Amygdala (tissue), 56 donors: ENCODE results near the gene CHURC1.
A peak's percentile ranks its signal among the peaks of the same experiment; 100 is the strongest.

Experiments
- DNase-seq, 56 donors: peaks; one replicate each; lab custom pipeline; 2025; lab: John Stamatoyannopoulos, UW

CHURC1 gene

GRCh38 chr14:64954491-64955240 is 40.4 kb downstream of the CHURC1 start:
- no peak for DNase-seq

GRCh38 chr14:64955297-64955696 is 41.0 kb downstream of the CHURC1 start:
- DNase-seq, result no peak

- DNase-seq, result no peak
Measured at GRCh38 chr14:64956697-64957406, 42.6 kb downstream of the CHURC1 start.

DNA sequence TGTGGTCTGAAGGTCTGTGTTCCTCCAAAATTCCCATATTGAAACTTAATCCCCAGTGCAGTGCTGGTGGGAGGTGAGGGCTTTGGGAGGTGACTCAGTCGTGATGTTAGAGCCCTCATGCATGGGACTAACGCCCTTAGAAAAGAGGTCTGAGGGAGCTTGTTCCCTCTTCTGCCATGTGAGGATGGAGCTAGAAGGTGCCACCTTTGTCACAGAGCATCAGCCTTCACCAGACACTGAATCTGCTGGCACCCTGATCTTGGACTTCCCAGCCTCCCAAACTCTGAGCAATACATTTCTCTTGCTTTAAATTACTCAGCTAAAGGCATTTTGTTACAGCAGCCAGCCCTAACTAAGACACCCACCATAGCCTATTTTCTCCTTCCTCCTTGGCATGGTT is 43.9 kb downstream of the CHURC1 start:
- no peak for DNase-seq

DNA sequence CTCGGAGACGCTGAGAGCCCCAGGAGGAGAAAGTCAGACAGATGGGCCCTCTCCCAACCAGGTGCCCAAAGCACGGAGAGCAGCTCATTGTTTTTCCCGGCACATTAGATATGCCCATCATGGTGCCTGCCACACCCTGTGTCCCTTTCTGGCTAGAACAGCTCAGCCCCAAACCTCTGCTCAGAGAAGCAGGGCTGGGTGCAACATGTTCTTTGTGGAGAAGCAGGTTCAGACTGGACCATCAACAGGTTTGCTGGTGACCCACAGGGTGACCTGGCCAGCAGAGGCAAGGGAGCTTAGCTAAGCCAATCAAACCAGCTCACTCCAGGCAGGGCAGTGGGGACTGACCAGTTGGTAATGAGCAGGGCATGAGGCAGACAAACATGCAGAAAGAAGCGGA is 44.5 kb downstream of the CHURC1 start:
- DNase-seq, result no peak

- DNase-seq, result peak in 1 of 56 donors; percentile 18
Measured at GRCh38 chr14:64960762-64961276, 46.6 kb downstream of the CHURC1 start.

DNA sequence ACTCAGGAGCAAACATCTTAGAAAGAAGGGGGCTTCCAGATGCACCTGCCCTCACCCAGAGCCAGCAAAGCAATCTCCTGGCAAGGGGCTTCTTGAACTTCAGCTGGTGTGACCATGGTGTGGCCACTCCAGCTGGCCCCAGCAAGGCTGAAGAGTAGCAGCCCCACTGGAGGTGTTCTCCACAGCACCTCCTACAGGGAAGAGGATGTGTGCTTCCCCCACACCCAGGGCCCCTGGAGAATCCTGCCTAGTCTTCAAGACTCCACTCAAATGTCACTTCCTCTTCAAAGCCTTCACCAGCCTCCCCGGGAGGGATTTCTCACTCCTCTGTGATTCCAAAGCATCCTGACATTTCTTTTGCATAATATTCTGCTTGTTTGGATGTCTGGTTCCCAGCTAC is 49.4 kb downstream of the CHURC1 start:
- DNase-seq, result no peak

DNA sequence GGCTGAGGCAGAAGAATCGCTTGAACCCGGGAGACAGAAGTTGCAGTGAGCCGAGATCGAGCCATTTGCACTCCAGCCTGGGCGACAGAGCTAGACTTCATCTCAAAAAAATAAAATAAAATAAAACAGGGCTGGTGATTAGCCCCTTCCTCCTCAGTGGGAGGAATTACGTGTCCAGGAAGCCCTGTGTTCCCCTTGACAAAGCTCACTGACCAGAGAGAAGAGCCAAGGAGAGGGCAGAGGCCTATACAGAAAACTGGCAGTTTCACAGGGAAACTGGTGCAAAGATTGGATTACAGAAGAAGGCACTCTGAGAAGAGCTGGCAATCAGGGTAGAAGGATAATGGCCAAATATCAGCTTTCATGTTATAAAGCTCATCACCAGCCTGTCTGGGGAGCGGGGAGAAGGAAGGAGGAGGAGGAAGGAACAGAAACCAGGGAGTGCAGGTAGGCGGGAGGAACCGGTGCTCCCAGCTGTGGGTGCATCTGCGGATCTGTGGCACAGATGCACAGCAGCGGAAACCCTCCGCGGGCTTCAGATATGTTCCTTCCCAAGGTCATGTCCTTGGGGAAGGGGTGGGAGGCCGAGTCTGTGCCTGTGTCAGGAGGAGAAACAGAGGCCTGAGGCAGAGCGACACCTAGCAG is 51.2 kb downstream of the CHURC1 start:
- peak in 1 of 56 donors; percentile 9 for DNase-seq

- DNase-seq, result no peak
Measured at GRCh38 chr14:64966976-64967375, 52.7 kb downstream of the CHURC1 start.

DNA sequence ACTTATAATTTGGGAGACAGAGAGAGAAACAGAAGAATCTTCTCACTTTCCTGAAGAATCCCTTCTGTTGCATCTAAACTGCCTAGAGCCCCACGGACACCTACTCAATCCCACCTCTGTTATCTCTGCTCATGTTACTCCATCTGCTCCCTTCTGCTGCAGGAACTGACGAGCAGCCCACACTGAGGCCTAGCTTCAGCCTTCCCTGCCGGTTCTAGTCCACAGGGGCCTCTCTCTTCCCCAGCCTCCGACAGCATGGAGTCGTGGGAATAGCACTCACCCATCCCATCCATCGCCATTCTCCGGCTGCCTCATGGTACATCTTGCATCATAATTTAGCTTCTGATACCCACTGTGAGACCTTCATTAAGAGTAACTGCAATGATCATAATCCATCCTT is 53.9 kb downstream of the CHURC1 start:
- DNase-seq, result peak in 20 of 56 donors; percentile 13 to 54 (median 28)

DNA sequence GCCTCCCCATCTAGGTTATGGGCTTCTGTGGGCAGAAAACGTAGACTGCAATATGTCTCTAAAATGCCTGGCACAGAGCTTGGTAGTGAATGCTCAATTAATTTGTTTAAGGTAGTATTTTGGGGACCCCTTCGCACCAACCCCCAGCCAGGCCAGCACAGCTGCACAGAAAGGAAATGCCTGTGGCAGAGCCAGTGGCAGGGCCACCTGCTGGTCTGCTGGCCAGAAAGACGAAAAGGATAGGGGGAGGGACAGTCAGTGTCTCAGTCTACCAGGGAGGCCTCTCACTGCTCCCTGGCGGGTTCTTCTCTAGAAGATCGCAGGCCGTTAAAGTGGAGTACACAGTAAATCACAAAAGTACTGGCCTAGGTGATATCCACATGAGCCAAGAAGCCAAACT is 54.4 kb downstream of the CHURC1 start:
- DNase-seq, result no peak

- DNase-seq, result no peak
Measured at GRCh38 chr14:64970041-64970440, 55.8 kb downstream of the CHURC1 start.

GRCh38 chr14:64970776-64971477 is 56.7 kb downstream of the CHURC1 start:
- peak in 1 of 56 donors; percentile 14 for DNase-seq

- DNase-seq, result no peak
Measured at GRCh38 chr14:64971491-64971942, 57.3 kb downstream of the CHURC1 start.

DNA sequence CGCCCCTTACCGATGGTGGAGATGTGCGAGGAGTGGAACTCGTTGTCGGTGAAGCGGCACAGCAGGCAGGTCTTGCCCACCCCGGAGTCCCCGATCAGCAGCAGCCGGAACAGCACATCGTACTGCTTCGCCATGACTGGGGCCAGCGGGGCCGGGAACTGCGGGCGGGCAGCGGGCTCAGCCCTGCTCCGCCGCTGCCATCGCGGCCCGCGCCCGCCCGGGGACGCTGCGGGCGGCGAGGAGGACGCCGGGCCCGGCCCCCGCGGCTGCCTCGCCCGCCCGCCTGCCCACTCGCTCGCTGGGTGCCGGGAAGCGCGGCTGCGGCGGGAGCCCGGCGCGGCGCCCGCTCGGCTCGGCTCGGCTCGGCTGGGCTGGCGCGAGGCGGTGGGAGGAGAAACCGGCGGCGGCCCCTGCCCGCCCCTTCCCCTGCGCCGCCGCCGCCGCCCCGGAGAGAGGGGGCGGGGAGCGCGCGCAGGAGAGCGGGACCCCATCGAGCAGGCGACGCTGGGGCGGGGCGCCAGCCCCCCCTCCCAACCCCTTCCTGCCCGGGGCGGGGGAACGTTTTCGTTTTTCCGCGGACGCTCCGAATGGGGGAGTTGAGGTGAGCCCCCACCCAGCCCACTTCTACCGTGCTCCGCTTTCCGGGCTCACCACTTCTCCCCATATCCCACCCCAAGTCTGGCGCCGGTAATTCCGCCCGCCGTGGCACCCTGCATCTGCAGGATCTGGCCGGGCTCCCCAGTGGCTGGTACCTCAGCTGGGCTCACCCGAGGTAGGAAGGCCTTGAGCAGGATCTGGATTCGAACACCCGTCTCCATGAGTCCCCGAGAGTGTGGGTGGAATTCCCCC is 57.9 kb downstream of the CHURC1 start, which contains the start of gene RAB15:
Gene RAB15, minus strand, starts transcription at position 394 of the 849 bp plus-strand sequence. Its CDS starts 260 bp downstream, at position 134.
- peak in 3 of 56 donors; percentile 34 to 50 (median 36) for DNase-seq

- DNase-seq, result no peak
Measured at GRCh38 chr14:64973026-64973442, 58.8 kb downstream of the CHURC1 start.

GRCh38 chr14:64973826-64974225 is 59.6 kb downstream of the CHURC1 start:
- no peak for DNase-seq

- no peak for DNase-seq
Measured at GRCh38 chr14:64974563-64974962, 60.3 kb downstream of the CHURC1 start.

DNA sequence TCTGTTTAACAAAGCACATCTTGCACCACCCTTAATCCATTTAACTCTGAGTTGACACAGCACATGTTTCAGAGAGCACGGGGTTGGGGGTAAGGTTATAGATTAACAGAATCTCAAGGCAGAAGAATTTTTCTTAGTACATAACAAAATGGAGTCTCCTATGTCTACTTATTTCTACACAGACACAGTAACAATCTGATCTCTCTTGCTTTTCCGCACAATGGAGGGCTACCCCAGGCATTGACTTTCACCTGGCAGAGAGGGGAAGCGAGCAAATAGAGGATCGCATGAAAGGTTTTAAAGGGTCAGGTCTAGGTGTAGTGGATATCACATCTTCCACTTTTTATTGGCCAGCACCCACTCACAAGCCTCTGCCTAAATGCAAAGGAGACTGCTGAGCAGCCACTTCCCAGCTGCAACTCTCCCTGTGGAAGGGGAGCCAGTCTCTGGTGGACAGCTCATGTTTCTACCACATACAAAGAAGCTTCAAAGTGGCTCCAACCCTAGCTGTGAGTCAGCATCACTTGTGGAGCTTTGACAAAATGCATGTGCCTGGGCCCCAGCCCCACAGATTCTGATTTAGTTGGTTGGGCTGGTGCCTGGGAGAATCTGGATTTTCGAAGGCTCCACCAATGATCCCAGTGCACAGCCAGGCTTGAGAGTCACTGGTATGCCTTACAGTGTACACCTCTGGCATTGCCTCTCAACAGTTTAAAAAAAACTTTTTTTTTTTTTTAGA is 65.2 kb downstream of the CHURC1 start:
- DNase-seq, result no peak
